Measurements from ENCODE around the gene CABP5. TPM values are rescaled to one million over a fixed set of nuclear protein-coding genes. Genes with fewer than 3 reads are reported as not detected.

Gene CABP5
- total and polyA plus RNA-seq, 11 donors, result not detected

GRCh38 chr19:48029431-48029830 is 14.4 kb downstream of the CABP5 start:
- ATAC-seq, result no peak
- no peaks in the 10 kb centered on the region for H3K36me3 ChIP-seq
- no peaks in the 10 kb centered on the region for H3K9me3 ChIP-seq
- H3K27ac ChIP-seq, result no peak overlapping the region
- intact Hi-C loops (cut with DNase I), result no loop called here
- no peak overlapping the region for H3K4me3 ChIP-seq
- no peak for TF ChIP-seq POLR2A (IDR thresholded peaks at IDR 0.05)
- TF ChIP-seq, protein P1, sequence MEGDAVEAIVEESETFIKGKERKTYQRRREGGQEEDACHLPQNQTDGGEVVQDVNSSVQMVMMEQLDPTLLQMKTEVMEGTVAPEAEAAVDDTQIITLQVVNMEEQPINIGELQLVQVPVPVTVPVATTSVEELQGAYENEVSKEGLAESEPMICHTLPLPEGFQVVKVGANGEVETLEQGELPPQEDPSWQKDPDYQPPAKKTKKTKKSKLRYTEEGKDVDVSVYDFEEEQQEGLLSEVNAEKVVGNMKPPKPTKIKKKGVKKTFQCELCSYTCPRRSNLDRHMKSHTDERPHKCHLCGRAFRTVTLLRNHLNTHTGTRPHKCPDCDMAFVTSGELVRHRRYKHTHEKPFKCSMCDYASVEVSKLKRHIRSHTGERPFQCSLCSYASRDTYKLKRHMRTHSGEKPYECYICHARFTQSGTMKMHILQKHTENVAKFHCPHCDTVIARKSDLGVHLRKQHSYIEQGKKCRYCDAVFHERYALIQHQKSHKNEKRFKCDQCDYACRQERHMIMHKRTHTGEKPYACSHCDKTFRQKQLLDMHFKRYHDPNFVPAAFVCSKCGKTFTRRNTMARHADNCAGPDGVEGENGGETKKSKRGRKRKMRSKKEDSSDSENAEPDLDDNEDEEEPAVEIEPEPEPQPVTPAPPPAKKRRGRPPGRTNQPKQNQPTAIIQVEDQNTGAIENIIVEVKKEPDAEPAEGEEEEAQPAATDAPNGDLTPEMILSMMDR (IDR thresholded peaks at IDR 0.05), result no peak
- no peak for DNase-seq
- 72 to 78% (median 73%) methylated on average over 7 of the region's 7 CpGs for WGBS, 4 donors
- no peaks in the 10 kb centered on the region for H3K4me1 ChIP-seq
- peaks cover 0 to 27% (median 3%) of the 10 kb centered on the region in 9 donors for H3K27me3 ChIP-seq

GRCh38 chr19:48025480-48025879 is 18.4 kb downstream of the CABP5 start:
- intact Hi-C loops (cut with DNase I), result no loop called here
- H3K9me3 ChIP-seq, result no peaks in the 10 kb centered on the region
- no peaks in the 10 kb centered on the region for H3K4me1 ChIP-seq
- no peak overlapping the region for H3K4me3 ChIP-seq
- H3K36me3 ChIP-seq, result no peaks in the 10 kb centered on the region
- ATAC-seq (no peak), DNase-seq (no peak)
- H3K27me3 ChIP-seq, result peaks cover 0 to 17% (median 0%) of the 10 kb centered on the region in 9 donors
- TF ChIP-seq, protein P1 (IDR thresholded peaks at IDR 0.05), result no peak
- no peak for TF ChIP-seq POLR2A (IDR thresholded peaks at IDR 0.05)
- H3K27ac ChIP-seq, result no peak overlapping the region
- WGBS, 4 donors, result 61 to 79% (median 71%) methylated on average over 3 of the region's 3 CpGs

DNA sequence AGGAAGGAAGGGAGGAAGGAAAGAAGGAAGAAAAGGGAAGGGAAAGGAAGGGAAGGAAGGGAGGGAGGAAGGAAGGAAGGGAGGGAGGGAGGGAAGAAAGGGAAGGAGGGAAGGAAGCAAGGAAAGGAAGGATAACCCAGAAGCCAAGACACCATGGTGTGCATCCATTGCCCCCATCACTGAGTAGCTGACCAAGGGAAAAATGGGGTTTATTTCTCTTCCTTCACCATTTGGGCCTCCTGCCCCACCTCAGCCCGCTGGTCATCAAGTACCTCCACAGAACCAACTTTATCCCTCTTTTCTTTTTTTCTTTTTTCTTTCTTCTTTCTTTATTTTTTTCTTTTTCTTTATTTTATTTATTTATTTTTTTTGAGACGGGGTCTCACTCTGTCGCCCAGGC is 20.4 kb downstream of the CABP5 start:
- TF ChIP-seq, protein P1 (IDR thresholded peaks at IDR 0.05), result no peak
- no peak for TF ChIP-seq POLR2A (IDR thresholded peaks at IDR 0.05)
- H3K36me3 ChIP-seq, result no peaks in the 10 kb centered on the region
- no peak for ATAC-seq
- DNase-seq, result no peak
- H3K4me3 ChIP-seq, result no peak overlapping the region
- H3K9me3 ChIP-seq, result no peaks in the 10 kb centered on the region
- WGBS, 4 donors, result 87 to 93% (median 92%) methylated on average over 3 of the region's 3 CpGs
- peaks cover 0 to 9% (median 0%) of the 10 kb centered on the region in 9 donors for H3K27me3 ChIP-seq
- no peak overlapping the region for H3K27ac ChIP-seq
- no peaks in the 10 kb centered on the region for H3K4me1 ChIP-seq
- intact Hi-C loops (cut with DNase I), result no loop called here

DNA sequence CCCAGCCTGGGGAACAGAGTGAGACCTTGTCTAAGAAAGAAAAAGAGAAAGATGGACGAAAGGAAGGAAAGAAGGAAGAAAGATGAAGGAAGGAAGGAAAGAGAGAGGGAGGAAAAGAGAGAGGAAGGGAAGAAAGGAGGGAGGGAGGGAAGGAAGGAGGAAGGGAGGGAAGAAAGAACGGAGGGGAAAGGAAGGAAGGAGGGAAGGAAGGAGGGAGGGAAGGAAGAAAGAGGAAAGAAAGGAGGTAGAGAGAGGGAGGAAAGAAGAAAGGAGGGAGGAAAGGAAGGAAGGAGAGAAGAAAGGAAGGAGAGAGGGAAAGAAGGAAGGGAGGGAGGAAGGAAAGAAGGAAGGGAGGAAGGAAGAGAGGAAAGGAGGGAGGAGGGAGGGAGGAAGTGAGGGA is 20.9 kb downstream of the CABP5 start:
- DNase-seq (no peak), ATAC-seq (no peak)
- TF ChIP-seq, protein P1 (IDR thresholded peaks at IDR 0.05), result no peak
- TF ChIP-seq POLR2A (IDR thresholded peaks at IDR 0.05), result no peak
- Histone ChIP-seq H3K27ac (no peak overlapping the region), H3K36me3 (no peaks in the 10 kb centered on the region), H3K9me3 (no peaks in the 10 kb centered on the region), H3K27me3 (peaks cover 0 to 9% (median 0%) of the 10 kb centered on the region in 9 donors), H3K4me3 (no peak overlapping the region), H3K4me1 (no peaks in the 10 kb centered on the region)
- WGBS, 4 donors, result 57 to 64% (median 62%) methylated on average over 2 of the region's 2 CpGs
- intact Hi-C loops (cut with DNase I), result no loop called here

Data from heart left ventricle (tissue), 16 donors.